ACC112 (cell line): ENCODE data around the gene IL36RN.

Experiments used
- H2AFZ ChIP-seq: fragments of 200-600 bp; sonication (generic); one replicate; pipeline ENCODE4 v1.6.0; 2017; ENCODE audit warnings: antibody characterized with exemption, low read length; ENCODE audit not compliant: unreplicated experiment
- H3K27ac ChIP-seq: fragments of 200-600 bp; sonication (generic); 2 replicates; pipeline ENCODE4 v1.5.1; 2014; ENCODE audit warnings: low read depth, mild to moderate bottlenecking, antibody characterized with exemption, low read length, moderate library complexity
- H3K27me3 ChIP-seq: fragments of 200-600 bp; sonication (generic); 2 replicates; pipeline ENCODE4 v1.6.1; 2014; ENCODE audit warnings: mild to moderate bottlenecking, antibody characterized with exemption, low read length, moderate library complexity, mixed read lengths; ENCODE audit not compliant: insufficient read depth
- H3K36me3 ChIP-seq: fragments of 200-600 bp; sonication (generic); 2 replicates; pipeline ENCODE4 v1.6.1; 2016; ENCODE audit warnings: mild to moderate bottlenecking, antibody characterized with exemption, low read length, moderate library complexity, mixed read lengths; ENCODE audit not compliant: insufficient read depth
- H3K4me1 ChIP-seq: fragments of 200-600 bp; sonication (generic); one replicate; pipeline ENCODE4 v1.6.1; 2016; ENCODE audit warnings: low read length, mixed read lengths; ENCODE audit not compliant: insufficient read depth, unreplicated experiment, control insufficient read depth
- H3K4me3 ChIP-seq: fragments of 200-600 bp; sonication (generic); 2 replicates; pipeline ENCODE4 v1.5.1; 2014; ENCODE audit warnings: mild to moderate bottlenecking, low read depth, low read length
- H3K79me2 ChIP-seq: fragments of 200-600 bp; sonication (generic); one replicate; pipeline ENCODE4 v1.6.0; 2016; ENCODE audit warnings: low read length; ENCODE audit not compliant: control insufficient read depth, unreplicated experiment, insufficient read depth

IL36RN gene

DNA sequence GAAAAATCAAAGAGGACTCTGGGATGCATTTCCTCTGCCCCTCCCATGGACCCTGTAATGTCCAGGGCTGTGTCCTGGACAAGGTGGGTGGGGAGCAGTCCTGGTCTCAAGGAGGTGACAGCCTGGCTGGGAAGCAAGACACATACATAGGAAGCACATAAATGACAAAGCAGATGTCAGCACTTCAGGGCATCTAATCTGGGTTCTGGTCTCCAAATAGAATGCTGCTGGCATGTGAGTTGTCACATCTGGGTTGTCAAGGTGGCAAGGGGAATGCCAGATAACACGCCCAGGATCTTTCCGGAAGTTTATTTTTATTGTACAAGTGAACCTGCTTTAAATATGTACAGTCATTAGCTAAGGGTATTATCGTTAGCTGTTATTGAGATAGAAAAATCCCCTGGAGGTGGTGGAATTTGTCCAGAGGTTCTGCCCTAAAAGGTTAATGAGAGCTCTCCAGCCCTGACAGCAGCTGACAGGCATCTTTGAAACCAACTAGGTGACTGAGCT, 14.4 kb downstream of the IL36RN start:
- peaks cover 36% of the 10 kb centered on the region for H3K27me3 ChIP-seq
- no peak overlapping the region for H3K27ac ChIP-seq
- no peak overlapping the region for H2AFZ ChIP-seq
- H3K79me2 ChIP-seq, result no peaks in the 10 kb centered on the region
- H3K4me1 ChIP-seq, result peaks cover 12% of the 10 kb centered on the region
- H3K4me3 ChIP-seq, result no peak overlapping the region
- no peaks in the 10 kb centered on the region for H3K36me3 ChIP-seq

DNA sequence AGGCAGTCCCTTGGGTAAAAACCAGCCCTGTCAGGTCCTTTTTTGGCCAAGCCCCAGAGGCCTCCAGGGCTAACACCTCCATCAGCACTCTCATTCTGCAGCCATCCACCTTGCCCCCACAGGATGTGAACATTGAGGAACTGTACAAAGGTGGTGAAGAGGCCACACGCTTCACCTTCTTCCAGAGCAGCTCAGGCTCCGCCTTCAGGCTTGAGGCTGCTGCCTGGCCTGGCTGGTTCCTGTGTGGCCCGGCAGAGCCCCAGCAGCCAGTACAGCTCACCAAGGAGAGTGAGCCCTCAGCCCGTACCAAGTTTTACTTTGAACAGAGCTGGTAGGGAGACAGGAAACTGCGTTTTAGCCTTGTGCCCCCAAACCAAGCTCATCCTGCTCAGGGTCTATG, 16.0 kb downstream of the IL36RN start:
- no peak overlapping the region for H3K4me3 ChIP-seq
- peaks cover 33% of the 10 kb centered on the region for H3K27me3 ChIP-seq
- H3K27ac ChIP-seq, result no peak overlapping the region
- peaks cover 12% of the 10 kb centered on the region for H3K4me1 ChIP-seq
- no peaks in the 10 kb centered on the region for H3K36me3 ChIP-seq
- no peak overlapping the region for H2AFZ ChIP-seq
- no peaks in the 10 kb centered on the region for H3K79me2 ChIP-seq

DNA sequence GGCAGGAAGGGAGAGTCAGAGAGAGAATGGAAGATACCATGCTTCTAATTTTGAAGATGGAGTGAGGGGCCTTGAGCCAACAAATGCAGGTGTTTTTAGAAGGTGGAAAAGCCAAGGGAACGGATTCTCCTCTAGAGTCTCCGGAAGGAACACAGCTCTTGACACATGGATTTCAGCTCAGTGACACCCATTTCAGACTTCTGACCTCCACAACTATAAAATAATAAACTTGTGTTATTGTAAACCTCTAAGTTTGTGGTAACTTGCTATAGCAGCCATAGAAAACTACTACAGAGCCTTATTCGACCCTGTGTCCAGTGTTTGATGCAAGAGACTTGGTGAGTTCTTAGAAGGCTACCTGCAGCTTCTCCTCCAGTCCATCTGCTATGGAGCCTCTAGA, 16.6 kb downstream of the IL36RN start:
- Histone ChIP-seq H2AFZ (no peak overlapping the region), H3K4me3 (no peak overlapping the region), H3K36me3 (no peaks in the 10 kb centered on the region), H3K79me2 (no peaks in the 10 kb centered on the region), H3K27ac (no peak overlapping the region), H3K27me3 (peaks cover 33% of the 10 kb centered on the region), H3K4me1 (peaks cover 12% of the 10 kb centered on the region)

DNA sequence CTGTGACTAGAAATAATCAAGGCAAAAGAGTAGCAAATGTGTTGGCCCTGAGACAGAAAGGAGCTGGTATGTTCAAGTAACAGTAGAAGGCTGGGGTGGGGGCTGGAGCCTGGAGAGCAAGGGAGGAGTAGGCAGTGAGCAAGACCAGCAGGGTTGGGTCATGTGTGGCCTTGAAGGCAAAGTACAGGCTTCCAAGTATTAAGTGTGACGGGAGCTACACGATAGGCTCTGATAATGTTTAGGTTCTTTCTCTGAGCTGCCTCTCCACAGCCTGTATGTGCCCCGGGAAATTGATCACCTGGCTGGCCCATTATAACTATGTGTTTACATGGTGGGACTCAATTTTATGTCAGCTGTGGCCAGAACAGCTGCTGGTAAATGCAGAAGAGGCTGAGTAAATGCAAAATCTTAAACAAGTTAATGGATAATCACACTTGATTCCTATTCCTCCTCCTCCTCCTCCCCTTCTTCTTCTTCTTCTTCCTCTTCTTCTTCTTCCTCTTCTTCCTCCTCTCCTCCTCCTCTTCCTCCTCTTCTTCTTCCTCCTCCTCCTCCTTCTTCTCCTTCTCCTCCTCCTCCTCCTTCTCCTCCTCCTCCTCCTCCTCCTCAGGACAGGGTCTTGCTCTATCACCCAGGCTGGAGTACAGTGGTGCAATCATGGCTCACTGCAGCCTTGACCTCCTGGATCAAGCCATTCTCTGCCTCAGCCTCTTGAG, 18.1 kb downstream of the IL36RN start:
- Histone ChIP-seq H3K79me2 (no peaks in the 10 kb centered on the region), H3K4me3 (no peak overlapping the region), H3K36me3 (no peaks in the 10 kb centered on the region), H3K27me3 (peaks cover 38% of the 10 kb centered on the region), H3K4me1 (peaks cover 12% of the 10 kb centered on the region), H3K27ac (no peak overlapping the region), H2AFZ (no peak overlapping the region)

DNA sequence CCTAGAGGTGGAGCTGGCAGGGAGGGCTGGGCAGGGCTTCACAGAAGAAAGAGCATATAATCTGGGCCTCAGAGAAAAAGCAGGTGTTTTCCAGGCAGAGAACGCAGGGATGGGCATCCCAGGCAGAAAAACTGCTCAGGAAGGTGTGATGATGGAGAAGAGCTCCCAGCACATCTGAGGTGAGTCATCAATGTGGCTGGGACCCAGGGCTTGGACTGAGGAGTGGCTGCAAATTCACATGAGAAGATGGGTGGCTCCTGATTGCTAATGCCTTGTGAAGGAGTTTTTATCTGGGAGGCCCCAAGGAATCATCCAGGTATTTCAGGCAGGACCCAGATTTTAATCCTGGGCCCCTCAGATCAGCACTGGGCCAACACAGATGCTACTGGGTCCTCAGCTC, 18.9 kb downstream of the IL36RN start:
- H3K27me3 ChIP-seq, result peaks cover 35% of the 10 kb centered on the region
- H2AFZ ChIP-seq, result no peak overlapping the region
- peaks cover 12% of the 10 kb centered on the region for H3K4me1 ChIP-seq
- no peaks in the 10 kb centered on the region for H3K79me2 ChIP-seq
- no peak overlapping the region for H3K4me3 ChIP-seq
- H3K36me3 ChIP-seq, result no peaks in the 10 kb centered on the region
- H3K27ac ChIP-seq, result no peak overlapping the region

DNA sequence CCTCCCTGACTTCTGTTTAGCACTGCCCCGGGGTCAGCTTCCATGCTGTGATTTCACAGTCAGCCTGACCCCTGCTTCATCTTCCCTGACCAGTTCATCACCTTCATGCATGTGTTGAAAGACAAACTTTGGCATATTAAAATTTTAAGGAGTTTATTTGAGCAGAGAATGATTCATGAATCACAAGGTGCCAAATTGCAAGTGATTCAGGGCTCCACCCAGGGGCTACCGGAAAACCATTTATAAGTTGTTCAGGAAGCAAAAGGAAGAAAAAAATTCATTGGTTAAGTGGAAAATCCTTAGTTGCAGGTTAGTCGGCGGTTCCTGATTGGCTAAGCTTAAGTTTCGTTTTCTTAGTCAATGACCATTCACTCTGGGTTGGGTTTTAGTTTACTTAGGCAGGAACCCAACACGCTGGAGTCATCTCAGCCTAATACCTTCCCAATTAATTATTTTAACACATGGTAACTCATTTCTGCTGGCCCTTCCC, 19.4 kb downstream of the IL36RN start:
- H3K27ac ChIP-seq, result no peak overlapping the region
- H2AFZ ChIP-seq, result no peak overlapping the region

DNA sequence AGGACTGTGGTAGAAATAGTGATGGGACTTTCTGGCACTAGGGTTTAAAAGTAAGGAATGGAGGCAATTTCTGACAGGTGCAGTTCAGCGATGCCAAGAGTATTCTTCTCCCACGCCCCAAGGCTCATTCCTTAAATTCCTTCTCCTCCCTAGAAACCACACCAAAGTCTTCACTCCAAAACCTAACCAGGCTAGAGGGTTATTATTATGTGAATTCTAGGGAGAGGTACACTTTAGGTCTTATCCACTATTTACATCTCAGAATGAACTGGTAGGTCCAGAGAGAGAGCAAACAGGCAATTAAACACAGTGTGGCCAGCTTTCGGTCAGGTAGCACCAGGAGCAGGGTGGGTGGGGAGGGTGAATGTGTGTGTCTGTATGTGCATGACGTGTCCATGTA, 20.1 kb downstream of the IL36RN start:
- H3K79me2 ChIP-seq, result no peaks in the 10 kb centered on the region
- H3K27ac ChIP-seq, result no peak overlapping the region
- peaks cover 12% of the 10 kb centered on the region for H3K4me1 ChIP-seq
- peaks cover 30% of the 10 kb centered on the region for H3K27me3 ChIP-seq
- H2AFZ ChIP-seq, result no peak overlapping the region
- H3K36me3 ChIP-seq, result no peaks in the 10 kb centered on the region
- H3K4me3 ChIP-seq, result no peak overlapping the region

More for the DNA sequence above, 19.4 kb downstream of the IL36RN start:
- H3K36me3 ChIP-seq, result no peaks in the 10 kb centered on the region
- H3K27me3 ChIP-seq, result peaks cover 30% of the 10 kb centered on the region
- H3K79me2 ChIP-seq, result no peaks in the 10 kb centered on the region
- no peak overlapping the region for H3K4me3 ChIP-seq
- peaks cover 12% of the 10 kb centered on the region for H3K4me1 ChIP-seq

DNA sequence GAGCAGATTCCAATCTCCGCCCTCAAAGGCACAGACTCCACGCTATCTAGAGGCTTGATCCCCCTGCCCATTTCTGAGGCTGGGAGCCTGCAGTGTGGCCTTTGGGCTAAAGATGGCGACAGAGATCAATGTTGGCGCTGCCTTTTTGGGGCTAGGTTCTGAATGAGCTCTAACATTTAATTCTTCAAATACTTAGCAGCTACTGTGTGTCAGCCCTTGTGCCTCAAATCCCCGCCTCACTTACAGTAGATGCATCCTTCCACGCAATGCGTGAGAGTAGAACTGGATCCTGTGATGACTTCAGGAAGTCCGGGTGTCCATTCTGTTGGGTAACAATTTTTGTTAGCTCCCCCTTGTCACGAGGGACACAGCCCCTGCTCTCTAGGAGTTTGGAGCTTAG, 21.1 kb downstream of the IL36RN start:
- Histone ChIP-seq H2AFZ (no peak overlapping the region), H3K27ac (no peak overlapping the region), H3K4me3 (no peak overlapping the region), H3K79me2 (no peaks in the 10 kb centered on the region), H3K27me3 (peaks cover 32% of the 10 kb centered on the region), H3K36me3 (no peaks in the 10 kb centered on the region), H3K4me1 (peaks cover 12% of the 10 kb centered on the region)

DNA sequence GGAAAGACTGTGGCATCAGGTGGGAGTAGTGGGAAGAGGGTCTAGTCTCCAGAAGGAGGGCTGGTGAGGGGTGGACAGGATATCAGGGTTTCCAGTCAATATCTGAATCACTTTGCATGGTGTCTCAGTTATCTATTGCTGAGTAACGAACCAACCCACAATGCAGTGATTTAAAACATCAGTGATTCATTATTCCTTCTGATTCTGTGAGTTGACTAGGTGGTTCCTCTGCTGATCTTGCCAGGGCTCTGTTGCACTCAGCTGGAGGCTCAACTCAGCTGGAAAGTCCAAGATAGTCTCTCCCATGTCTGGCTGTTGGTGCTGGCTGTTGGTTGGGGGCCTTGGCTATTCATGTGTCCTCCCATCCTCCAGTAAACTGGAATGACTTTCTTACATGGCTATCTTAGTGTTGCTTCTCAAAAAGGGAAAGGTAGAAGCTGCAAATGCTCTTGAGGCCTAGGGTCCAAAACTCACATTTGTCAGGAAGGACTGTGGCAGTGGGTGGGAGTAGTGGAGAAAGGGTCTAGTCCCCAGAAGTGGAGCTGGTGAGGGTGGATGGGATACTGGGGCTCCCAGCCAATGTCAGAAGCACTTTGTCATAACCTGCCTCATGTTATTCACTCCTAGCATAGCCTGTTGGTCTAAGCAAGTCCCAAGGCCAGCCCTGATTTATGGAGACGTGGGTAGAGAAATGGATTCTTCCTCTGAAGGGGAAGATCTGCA, 22.7 kb downstream of the IL36RN start:
- H2AFZ ChIP-seq, result no peak overlapping the region
- H3K79me2 ChIP-seq, result no peaks in the 10 kb centered on the region
- H3K36me3 ChIP-seq, result no peaks in the 10 kb centered on the region
- H3K27ac ChIP-seq, result no peak overlapping the region
- peaks cover 22% of the 10 kb centered on the region for H3K27me3 ChIP-seq
- no peak overlapping the region for H3K4me3 ChIP-seq
- peaks cover 12% of the 10 kb centered on the region for H3K4me1 ChIP-seq

DNA sequence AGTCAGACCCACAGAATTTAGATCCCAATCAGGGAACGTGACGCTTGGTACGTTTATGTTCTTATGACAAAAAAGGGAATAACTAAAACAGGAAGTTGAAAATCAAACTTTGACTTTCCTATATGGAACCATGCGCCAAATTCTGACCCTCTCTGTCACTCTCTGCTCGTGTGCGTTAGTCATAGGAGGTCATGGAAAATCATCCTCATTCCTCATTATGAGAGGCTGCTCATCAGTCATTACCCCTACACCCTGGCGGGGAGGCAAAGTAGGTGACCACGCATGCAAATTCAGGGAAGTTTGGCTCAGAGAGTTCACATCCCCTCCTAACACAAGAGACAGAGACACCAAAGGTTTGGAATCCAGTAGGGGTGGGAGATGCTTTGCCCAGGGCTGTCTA, 24.3 kb downstream of the IL36RN start:
- Histone ChIP-seq H2AFZ (no peak overlapping the region), H3K4me1 (peaks cover 7% of the 10 kb centered on the region), H3K36me3 (no peaks in the 10 kb centered on the region), H3K27ac (no peak overlapping the region), H3K4me3 (no peak overlapping the region), H3K27me3 (peaks cover 36% of the 10 kb centered on the region), H3K79me2 (no peaks in the 10 kb centered on the region)
